HCT116 (cell line): ENCODE data around the gene ERP27.

Experiments
- CBX3 ChIP-seq: IDR thresholded peaks from 2 replicates; pipeline ENCODE4 v1.6.1; 2012; ENCODE audit warnings: low read depth
- CTCF ChIP-seq, 3 experiments: fragments of 200-600 bp in 1 of 3; sonication (generic) in 1 of 3; IDR thresholded peaks in 2 of 3; conservative IDR thresholded peaks in 1 of 3; 2 replicates each; pipeline ENCODE4 v1.5.1; 2012 to 2017; ENCODE audit warnings: low read depth in 2 of 3, low read length in 2 of 3, antibody characterized with exemption in 1 of 3, borderline replicate concordance in 1 of 3, control low read depth in 1 of 3, mild to moderate bottlenecking in 1 of 3, mixed read lengths in 1 of 3, mixed run types in 1 of 3, moderate library complexity in 1 of 3; ENCODE audit not compliant: insufficient read depth in 1 of 3
- EGR1 ChIP-seq: IDR thresholded peaks from 2 replicates; pipeline ENCODE4 v1.6.1; 2012; ENCODE audit warnings: low read depth
- EZH2 ChIP-seq: fragments of 200-600 bp; sonication (generic); IDR thresholded peaks from 2 replicates; pipeline ENCODE4 v1.6.1; 2017; ENCODE audit warnings: antibody characterized with exemption, mixed run types
- EZH2phosphoT487 ChIP-seq: fragments of 200-600 bp; IDR thresholded peaks from 2 replicates; pipeline ENCODE4 v1.6.1; 2018; ENCODE audit warnings: antibody characterized with exemption, borderline replicate concordance
- MAX ChIP-seq: IDR thresholded peaks from 2 replicates; pipeline ENCODE4 v1.6.1; 2012
- POLR2A ChIP-seq: IDR thresholded peaks from 2 replicates; pipeline ENCODE4 v1.7.0; 2011; ENCODE audit warnings: borderline replicate concordance; ENCODE audit not compliant: insufficient read depth, insufficient read length; ENCODE audit errors: extremely low read depth
- REST ChIP-seq: IDR thresholded peaks from 2 replicates; pipeline ENCODE4 v1.6.1; 2012; ENCODE audit warnings: low read depth
- YY1 ChIP-seq: IDR thresholded peaks from 2 replicates; pipeline ENCODE4 v1.6.1; 2011; ENCODE audit warnings: low read length, low read depth, moderate library complexity, mild to moderate bottlenecking; ENCODE audit not compliant: insufficient replicate concordance; ENCODE audit errors: extremely low read depth
- ZBTB33 ChIP-seq: IDR thresholded peaks from 2 replicates; pipeline ENCODE4 v1.6.1; 2011; ENCODE audit warnings: mild to moderate bottlenecking, low read length, moderate library complexity; ENCODE audit not compliant: insufficient replicate concordance; ENCODE audit errors: extremely low read depth

- TF ChIP-seq ZBTB33, result no peak
- no peak for TF ChIP-seq EZH2
- no peak for TF ChIP-seq CTCF (IDR thresholded peaks at IDR 0.05 in 2 of 3, conservative IDR thresholded peaks at IDR 0.05 in 1 of 3; ENCODE audit: borderline replicate concordance in 1 of 3, insufficient read depth in 1 of 3, low read depth in 2 of 3, low read length in 2 of 3)
- TF ChIP-seq REST, result no peak
- no peak for TF ChIP-seq POLR2A
- no peak for TF ChIP-seq MAX
- TF ChIP-seq EZH2phosphoT487, result no peak
- no peak for TF ChIP-seq YY1
- no peak for TF ChIP-seq EGR1
- no peak for TF ChIP-seq CBX3
Measured at GRCh38 chr12:14950421-14950820, 12.1 kb upstream of the ERP27 start.
